Vagina (tissue), 2 donors: ENCODE measurements around the gene MCOLN1.

Source experiments
- CTCF ChIP-seq, 3 experiments: fragments of 450-650 bp in 2 of 3; fragments of 200-600 bp in 1 of 3; sonication (generic) in 1 of 3; IDR thresholded peaks; one replicate each; pipeline ENCODE4 v1.5.1; 2017 to 2019; ENCODE audit warnings: antibody characterized with exemption in 3 of 3, mild to moderate bottlenecking in 2 of 3, moderate library complexity in 2 of 3
- POLR2AphosphoS5 ChIP-seq, 2 donors: sonication (generic); formaldehyde crosslinking; IDR thresholded peaks; one replicate each; pipeline ENCODE4 v1.9.0; 2017; ENCODE audit warnings: antibody characterized with exemption in 2 of 2, mild to moderate bottlenecking in 2 of 2, low read depth in 1 of 2; ENCODE audit not compliant: insufficient read depth in 1 of 2

- TF ChIP-seq CTCF (IDR thresholded peaks at IDR 0.05) (no peak), POLR2AphosphoS5 (IDR thresholded peaks at IDR 0.05; ENCODE audit: insufficient read depth in 1 of 2, low read depth in 1 of 2) (no peak)
Observed at GRCh38 chr19:7506385-7507328, 15.8 kb upstream of the MCOLN1 start.
